Stimulated activated CD4-positive, alpha-beta T cell treated with anti-CD3 and anti-CD28 coated beads, Interleukin-12 subunit alpha, Interleukin-12 subunit beta, amount 100 ng/mL, for 24 hours (primary cell): Measurements from ENCODE around the gene ABCA6.

Experiments used
- DNase-seq, 2 experiments: peaks; one replicate each; pipeline ENCODE4 v3.0.0-alpha.2; 2020; ENCODE audit warnings: low read depth in 2 of 2

Gene ABCA6

DNA sequence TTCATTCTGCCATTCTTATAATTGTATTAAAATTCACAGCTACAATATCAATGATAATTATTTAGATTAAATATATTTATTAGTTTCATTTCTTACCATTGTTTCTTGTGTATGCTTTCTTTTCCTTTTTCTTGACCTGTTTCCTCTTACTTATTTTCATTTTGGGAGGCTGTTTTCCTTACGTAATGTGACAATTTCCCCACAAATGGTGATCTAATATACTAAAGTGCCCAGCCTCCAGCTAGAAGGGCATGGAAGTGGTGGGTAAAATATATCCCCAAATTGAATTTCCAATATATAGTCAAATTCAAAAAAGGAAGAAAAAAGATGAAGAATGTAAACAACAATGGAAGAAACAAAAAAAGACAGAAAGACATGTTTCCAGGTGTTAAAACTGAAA is 1.5 kb upstream of the ABCA6 start:
- no peak for DNase-seq

DNA sequence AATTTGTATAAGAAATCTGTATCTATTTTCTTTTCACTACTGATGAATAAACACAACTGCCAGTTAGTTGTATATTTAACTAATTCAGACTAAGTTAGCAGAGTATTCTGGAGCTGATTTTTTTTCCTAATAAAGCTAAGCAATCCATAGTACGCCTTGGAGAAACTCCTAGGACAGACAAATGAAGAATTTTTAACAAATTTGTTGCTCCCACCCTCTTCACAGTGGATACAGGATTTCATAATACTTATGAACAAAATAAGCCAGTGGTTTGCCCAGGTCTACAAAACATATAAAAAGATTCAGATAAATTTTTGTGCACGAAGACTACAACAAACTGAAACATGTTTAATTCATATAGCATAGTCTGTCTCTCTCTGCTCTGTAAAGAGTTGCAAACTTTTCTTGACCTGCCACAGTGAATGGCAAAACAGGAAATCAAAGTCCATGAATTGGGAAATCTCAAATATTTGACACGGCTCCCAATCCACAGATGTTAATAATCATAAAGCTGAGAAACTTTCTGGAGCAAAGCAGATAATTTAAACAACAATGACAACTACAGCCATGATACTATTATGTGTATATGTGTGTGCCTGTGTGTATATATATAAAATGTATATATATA is 594 bp upstream of the ABCA6 start:
- no peak for DNase-seq

DNA sequence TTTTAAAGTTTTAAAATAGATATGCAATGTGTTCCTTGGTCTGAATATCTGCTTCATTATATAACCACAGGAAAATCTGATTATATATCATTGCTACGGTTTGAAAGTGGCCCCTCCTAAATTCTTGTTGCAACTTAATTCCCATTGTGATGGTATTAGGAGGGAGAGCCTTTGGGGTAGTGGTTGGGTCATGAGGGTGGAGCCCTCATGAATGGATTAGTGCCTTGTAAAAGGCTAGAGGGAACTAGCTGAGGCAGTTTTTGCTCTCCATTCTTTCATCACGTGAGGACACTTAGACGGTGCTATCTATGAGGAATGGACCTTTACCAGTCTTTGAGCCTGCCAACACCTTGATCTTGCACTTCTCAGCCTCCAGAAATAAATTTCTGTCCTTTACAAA is 7.6 kb downstream of the ABCA6 start:
- DNase-seq: no peak

DNA sequence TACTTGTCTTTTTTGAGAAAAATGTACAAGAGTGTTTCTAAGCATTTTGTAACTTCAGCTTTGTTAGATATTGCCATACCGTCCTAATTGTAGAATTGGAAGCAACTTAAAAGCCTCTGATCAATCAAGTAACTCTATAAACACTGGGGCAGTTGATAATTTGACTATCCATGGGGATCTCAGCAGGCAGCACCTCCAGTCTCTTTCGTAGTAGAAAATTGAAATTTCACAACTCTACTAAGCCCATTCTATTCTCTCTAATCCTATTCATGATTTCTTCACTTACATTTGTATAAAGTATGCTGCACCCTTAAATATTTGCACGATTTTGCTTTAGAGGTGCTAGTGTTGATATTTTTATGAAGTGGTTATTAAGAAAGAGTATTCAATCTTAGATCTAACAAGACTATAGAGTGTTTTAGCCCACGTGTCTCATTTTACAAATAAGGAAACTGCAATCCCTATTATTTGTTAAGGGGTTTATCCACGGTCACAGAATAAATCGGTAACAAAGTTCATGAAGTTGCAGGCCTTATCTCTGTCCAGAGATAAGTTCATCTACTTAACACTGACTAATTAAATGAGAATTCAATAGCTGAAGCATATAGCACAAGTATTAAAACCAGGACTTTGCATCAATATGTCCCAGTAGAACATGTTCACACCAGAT is 10.9 kb downstream of the ABCA6 start:
- DNase-seq: no peak

DNA sequence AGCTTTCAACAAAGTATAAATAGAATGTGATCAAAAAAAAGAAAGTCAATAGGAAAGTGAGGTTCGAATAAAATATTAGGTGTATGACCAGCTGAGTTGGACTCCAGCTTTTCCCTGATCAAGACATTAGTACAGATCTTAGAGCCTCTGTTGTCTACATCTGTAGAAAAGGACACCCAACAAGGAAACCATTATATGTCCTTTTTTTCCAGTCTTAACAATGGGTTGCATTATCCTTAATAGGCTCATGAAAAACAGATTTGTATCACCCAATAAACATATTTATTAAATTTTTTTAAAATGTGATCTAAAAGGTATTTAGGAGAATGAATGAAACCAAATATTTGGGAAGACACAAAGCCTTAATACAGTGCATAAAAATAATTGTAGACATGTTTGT is 18.1 kb downstream of the ABCA6 start:
- DNase-seq: no peak

DNA sequence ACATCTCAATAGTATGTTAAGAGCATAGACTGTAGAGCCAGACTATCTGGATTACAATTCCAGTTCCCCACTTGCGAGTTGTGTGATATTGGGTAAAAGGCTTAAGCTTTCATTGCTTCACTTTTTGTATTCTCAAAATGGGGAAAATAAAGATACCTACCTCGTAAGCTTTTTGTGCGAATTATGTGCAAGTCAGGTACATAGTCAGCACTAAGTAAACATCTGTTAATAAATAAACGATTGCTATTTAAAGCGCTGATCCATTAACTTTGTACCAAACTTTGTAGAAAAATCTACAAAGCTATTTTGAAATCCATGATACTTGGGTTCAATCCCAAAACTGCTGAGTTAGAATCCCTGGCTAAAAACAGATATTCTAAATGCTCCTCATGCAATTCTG is 19.6 kb downstream of the ABCA6 start:
- no peak for DNase-seq

DNA sequence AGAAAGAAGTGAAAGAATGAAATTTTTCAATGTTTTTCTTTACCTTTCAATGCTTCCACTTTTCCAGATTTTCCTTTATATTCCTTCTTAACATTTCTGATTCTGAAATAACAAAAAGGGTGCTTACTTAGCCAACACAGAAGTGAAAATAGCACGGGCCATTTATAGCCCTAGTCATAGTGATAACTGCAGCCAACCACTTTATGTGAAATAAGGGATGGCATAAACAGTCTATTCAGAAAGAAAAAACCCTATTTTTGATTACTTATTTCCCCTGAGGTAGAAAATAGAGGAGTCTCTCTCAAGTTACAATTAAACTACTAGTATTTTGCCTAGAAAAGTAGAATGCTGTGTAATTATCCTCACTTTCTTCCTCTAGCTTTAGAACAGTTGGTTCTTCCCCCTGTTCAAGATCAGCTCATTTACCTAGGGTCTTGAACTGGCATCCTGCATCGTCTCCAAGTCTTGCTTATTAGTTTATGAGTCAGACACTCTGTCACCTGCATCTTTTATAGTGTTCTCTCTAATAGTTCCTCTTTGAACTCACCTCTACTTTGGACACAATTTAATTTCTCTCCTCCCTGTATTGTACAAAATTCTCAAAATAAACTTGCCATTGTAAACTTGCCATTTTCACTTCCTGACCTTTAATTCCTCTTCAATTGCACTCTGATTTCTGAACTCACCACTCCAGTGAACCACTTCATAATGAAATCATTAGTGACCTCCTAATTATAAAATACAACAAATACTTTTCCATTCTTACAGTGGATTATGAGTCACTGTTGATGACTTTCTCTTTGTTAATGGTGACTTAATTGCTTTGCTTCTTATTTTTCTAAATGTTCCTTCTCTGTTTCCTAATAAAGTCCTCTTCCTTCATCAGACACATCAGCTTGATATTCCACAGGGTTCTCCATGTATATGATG is 23.6 kb downstream of the ABCA6 start:
- no peak for DNase-seq

DNA sequence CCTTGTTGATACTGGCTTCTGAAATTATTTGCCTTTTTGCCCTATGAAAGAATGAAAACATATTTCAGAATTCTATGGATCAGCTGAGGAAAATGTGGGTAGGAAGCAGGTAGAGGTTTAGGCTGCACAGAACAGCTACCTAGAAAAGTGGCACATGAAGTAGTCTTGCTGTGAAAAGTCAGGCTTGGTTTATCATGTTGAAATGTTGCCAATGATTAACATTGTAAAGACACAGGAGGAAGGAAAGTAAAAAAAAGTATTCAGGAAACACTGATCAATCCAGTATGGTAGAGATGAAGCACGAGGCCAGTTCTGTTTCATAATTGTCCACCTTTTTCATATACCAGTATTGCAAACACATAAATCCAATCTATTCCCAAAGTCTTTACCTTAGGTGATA is 29.9 kb downstream of the ABCA6 start:
- DNase-seq: no peak

DNA sequence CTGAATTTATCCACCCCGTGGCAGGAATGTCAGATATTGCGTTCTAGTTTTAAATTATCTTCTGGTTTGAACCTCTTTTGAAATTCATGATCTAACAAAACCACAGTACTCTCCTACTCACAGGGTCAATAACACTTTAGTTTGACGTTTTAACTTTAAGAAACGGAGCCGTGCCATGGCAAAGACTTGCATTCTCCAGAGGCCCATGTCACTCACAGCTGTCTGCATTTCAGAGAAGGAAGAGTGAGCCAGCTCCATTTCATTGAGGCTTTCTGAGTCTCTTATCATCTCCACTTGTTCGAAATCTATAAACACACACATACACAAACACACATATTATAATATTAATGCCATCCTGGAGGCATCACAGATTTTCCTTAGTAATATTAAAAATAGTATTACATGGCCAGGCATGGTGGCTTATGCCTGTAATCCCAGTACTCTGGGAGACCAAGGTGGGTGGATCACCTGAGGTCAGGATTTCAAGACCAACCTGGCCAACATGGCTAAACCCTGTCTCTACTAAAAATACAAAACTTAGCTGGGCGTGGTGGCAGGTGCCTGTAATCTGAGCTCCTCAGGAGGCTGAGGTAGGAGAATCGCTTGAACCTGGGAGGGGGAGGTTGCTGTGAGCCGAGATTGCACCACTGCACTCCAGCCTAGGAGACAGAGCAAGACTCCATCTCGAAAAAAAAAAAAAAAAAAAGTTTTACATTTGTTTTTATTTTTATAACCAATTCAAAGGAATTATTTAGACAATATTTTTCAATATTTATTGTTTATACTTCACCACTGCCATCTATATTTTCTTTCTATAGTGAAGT is 35.6 kb downstream of the ABCA6 start:
- no peak for DNase-seq

DNA sequence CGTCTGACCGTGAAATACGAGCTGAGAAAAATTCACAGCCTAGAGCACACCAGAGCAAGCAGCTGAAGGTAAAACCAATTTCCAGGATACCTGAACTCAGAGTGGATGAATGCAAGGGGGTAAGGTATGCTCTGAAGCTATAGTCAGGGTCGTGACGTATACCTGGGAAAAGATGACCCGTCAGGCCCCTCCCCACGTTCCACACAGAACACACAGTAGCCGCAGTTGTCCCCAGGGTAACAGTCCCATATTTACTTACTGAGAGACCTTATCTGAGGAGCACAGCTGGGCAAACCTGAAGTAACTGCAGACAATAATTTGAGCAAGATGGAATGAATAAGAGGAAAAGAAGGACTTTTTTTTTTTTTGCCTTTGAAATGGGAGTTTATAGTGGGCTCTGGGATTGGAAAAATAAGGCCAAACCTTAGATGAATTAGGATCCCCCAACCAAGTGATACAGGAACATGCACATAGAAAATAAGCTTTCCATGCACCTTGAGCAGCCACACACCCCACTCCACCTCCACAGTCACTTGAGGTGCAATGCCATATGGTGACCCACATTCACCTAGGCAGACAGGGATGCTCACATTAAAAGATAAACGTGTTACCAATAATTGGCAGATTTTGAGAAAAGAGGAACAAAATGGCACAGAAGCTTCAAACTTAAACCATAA is 38.0 kb downstream of the ABCA6 start:
- no peak for DNase-seq

DNA sequence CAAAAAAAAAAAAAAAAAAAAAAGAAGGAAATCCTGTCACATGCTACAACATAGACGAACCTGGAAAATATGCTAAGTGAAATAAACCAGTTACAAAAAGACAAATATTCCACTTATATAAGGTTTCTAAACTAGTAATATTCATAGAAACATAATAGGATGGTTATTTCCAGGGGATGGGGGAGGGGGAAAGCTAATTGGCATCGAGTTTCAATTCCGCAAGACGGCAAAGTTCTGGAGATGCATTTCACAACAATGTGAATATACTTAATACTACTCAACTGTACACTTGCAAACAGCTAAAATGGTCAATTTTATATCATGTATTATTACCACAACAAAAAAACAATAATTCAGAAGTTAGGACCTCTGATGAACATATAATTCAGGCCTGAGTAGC is 43.1 kb downstream of the ABCA6 start:
- no peak for DNase-seq

DNA sequence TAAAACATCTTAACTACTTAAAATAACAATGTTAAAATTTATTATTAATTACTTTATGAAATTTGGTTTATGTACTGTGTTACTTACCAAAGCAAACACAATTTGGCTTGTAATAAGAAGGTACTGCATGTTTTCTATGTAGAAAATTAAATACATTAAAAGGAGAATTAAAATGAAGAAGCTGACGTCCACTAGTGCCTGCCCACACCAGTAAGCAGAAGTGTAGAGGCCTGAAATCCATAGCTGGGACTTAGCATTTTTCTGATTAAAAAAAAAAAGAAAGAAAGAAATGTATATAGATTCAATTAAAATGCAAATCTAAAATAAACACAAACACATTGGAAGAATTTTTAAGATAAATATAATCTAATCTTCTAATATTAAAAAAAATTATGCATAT is 45.2 kb downstream of the ABCA6 start:
- no peak for DNase-seq

DNA sequence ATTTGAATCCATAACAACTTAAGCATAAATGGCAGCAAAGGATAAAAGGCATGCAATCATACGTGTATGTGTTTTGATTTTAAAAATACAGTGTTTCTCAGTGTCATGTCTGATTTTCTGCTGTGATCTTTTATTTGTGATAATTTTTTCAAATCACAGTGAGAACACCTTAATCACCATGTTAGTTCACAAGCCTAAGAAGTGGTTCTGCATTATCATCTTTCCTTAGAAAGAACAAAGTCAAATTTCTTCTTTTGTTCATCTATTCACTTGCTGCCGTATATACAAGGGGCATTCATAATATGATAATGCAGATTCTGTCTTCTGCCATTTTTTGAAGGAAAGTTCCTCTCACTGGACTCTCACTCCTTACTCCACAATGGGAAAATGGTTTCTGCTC is 47.7 kb downstream of the ABCA6 start:
- no peak for DNase-seq

DNA sequence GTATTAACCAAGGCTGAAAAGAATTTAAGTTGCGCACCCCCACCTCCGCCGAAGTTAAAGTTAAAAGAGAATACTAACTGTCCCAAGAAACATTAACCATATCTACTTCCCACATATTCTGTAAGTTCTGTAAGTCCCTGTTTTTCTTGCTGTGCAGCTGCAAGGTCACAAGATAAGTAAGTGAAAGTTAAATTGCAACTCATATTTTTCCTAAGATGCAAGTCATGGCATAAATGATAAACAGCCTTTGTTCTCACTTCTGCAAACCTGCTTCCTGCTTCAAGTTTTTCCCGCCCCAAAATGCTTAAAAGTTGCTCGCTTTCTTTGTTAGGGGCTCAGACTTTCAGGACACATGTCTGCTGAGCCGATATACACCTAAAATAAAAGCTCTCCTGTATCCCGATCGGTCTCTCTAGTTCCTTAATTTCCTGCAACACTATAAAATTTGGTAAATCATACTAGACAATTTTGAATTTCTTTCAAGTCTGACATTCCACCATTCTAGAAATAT is 48.4 kb downstream of the ABCA6 start:
- no peak for DNase-seq

DNA sequence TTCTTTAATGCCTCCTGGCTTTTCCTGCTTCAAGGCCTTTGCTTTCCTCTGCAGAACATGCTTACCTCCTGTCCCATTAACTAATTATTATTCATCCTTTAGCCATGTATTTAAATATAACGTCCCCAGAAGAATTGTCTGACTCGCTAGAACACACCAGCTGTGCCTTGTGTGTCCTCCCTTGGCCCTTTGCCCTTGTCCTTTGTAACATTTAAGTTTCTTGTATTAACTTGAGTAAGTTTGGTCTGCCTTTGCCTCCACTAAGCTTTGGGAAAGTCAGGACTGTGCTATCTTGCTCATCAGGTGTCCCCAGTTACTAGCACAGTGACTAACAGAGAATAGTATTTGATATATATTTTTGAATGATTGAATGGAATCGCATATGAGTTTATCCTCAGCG is 51.3 kb downstream of the ABCA6 start:
- no peak for DNase-seq

DNA sequence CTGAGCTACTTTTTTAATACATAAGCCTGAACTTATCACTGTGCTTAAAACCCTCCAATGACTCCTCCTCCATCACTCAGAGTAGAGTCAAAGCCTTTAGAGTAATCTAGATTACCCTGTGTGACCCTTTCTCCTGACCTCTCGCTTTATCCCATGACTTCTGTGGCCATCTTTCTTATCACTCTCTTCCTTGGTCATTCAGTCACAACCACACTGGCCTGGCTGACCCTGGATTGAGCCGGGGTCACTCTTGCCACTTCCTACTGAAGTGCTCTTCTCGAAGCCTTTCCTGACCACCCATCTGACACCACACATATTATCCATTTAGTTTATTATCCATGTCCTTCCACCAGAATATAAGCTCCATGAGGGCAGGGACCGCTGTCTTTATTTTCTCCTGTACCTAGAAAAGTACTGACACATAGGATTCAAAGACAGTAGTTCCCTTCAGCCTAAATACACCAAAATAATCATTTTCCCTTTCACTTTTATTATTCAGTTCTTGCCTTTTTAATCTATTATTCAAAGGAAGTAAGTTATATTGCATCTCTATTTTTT is 53.0 kb downstream of the ABCA6 start:
- DNase-seq: no peak

DNA sequence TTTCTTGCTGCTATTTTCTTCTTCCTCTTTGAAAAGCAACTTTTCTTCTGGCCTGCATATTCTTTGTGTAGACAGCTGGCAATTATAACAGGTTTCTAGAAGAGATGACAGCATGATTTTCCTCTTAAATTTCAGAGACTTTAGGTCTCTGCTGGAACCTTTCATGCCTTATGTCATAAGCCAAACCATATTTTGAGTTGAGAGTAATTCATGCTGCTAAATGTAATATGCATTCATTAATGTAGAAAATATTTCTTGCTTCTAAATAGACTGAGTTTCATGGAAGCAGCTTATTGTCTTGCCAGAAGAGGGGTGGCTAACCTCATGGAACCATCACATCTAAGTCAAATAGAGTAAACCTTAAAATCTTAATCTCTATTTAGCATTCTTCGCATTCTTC is 55.1 kb downstream of the ABCA6 start:
- no peak for DNase-seq

DNA sequence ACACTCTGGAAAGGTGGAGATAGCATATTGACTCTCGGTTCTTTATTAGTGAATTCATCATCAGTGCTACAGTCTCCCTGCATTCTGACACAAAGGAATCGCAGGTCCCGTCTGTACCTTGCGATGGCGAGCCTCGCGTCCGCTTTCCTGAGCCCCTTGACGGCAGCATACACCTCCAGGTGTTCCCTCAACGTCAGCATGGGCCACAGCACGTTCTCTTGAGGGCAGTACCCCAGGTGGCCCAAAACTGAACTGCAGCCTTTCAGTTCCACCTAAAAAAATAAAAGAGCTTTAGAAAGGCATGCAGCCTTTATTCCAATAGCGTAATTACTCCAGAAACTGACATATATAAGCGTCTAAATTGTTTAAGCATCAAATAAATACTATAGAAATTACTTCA is 56.8 kb downstream of the ABCA6 start:
- DNase-seq: no peak

DNA sequence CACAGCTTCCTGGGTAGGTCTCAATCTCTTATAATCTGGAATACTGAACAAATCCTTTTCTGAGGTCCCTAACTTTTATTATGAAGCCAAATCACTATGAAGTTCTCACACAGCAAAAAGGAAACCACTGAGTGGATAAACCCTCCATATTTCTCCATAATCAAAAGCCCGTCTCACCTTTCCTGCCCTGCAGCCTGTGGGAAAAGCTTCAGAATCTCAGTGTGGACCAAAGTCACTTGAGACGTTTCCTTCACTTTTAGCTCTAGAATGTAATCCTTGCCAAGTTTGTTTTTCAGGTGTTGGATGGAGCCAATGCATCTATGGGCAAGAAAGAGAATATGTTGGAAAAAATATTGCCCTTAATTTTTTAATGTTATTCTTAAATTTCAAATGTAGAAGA is 59.0 kb downstream of the ABCA6 start:
- DNase-seq: no peak

DNA sequence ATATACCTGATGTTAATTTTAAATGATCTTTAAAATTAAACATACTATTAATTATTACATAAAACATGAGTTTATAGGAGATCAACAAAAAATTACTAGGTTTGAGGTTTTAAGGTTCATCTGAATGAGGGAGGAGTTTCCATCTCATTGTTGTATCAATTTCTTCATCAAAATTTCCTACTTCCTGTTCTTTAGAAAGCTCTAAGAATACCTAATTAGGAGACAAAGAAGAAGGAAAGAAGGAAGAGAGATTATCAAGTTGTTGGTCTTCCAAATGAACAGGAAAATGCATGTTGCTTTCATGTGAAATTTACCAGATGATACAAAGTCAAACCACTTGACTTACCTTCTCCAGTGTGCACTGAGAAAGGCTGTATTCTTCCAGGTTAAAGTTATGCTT is 62.8 kb downstream of the ABCA6 start:
- no peak for DNase-seq

DNA sequence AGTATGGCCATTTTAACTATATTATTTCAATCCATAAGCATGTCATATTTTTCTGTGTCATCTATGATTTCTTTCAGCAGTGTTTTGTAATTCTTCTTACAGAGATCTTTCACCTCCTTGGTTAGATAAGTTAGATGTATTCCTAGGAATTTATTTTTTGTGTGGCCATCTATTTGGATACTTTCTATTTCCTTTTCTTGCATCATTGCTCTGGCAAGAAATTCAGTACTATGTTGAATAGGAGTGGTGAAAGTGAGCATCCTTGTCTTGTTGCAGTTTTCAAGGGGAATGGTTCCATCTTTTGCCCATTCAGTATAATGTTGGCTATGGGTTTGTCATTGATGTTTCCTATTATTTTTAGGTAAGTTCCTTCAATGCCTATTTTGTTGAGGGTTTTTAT is 65.9 kb downstream of the ABCA6 start:
- no peak for DNase-seq
